Activated T-cell treated with anti-CD3 and anti-CD28 coated beads, Interleukin-2, amount 50 U/mL, for 1 hour (primary cell): ENCODE results near the gene HMGCL.

Source experiments
- DNase-seq: peaks from one replicate; pipeline ENCODE4 v3.0.0-alpha.2; 2020

The HMGCL gene

GRCh38 chr1:23772854-23773242 is 52.4 kb downstream of the HMGCL start:
- no peak for DNase-seq

- DNase-seq: peak; percentile 87
Observed at GRCh38 chr1:23772049-23772853, 53.0 kb downstream of the HMGCL start.

GRCh38 chr1:23768733-23769132 is 56.5 kb downstream of the HMGCL start:
- DNase-seq: no peak

- DNase-seq: no peak
Observed at GRCh38 chr1:23763041-23763577, 62.1 kb downstream of the HMGCL start.

- DNase-seq: no peak
Observed at GRCh38 chr1:23759277-23759676, 66.0 kb downstream of the HMGCL start.

GRCh38 chr1:23757812-23758211 is 67.4 kb downstream of the HMGCL start:
- no peak for DNase-seq

GRCh38 chr1:23756676-23757075 is 68.6 kb downstream of the HMGCL start:
- no peak for DNase-seq

- DNase-seq: no peak
Observed at GRCh38 chr1:23752909-23753308, 72.3 kb downstream of the HMGCL start.
